Left lung (tissue), 10 donors: ENCODE measurements around the gene GLRA2. TPM values are rescaled to one million over a fixed set of nuclear protein-coding genes. Genes with fewer than 3 reads are reported as not detected.

Source experiments
- ATAC-seq: fragments of 200-7000 bp; cut with Tn5 transposase; one replicate; pipeline ENCODE4 v1.9.1; 2020; ENCODE audit warnings: moderate library complexity
- DNase-seq, 4 donors: peaks; one replicate each; pipeline ENCODE4 v3.0.0-alpha.2; 2013 to 2020
- H3K27ac ChIP-seq, 2 donors: fragments of 200-600 bp; sonication (generic) in 1 of 2; one replicate each; pipeline versions ENCODE4 v1.5.0 to v1.8.0; 2020 to 2021
- H3K27me3 ChIP-seq, 2 donors: fragments of 200-600 bp; sonication (generic) in 1 of 2; one replicate each; pipeline versions ENCODE4 v1.5.0 to v1.8.0; 2020 to 2021
- H3K36me3 ChIP-seq, 2 donors: fragments of 200-600 bp; sonication (generic) in 1 of 2; one replicate each; pipeline versions ENCODE4 v1.5.0 to v1.8.0; 2020 to 2021
- H3K4me1 ChIP-seq, 2 donors: fragments of 200-600 bp; one replicate each; pipeline ENCODE4 v1.8.0; 2021
- H3K4me3 ChIP-seq, 2 donors: fragments of 200-600 bp; sonication (generic) in 1 of 2; one replicate each; pipeline versions ENCODE4 v1.5.0 to v1.8.0; 2020 to 2021; ENCODE audit warnings: mild to moderate bottlenecking in 1 of 2
- H3K9me3 ChIP-seq, 2 donors: fragments of 200-600 bp; sonication (generic) in 1 of 2; one replicate each; pipeline versions ENCODE4 v1.5.0 to v1.8.0; 2020 to 2021
- intact Hi-C, 2 donors: fragments of 100-400 bp; cut with DNase I; formaldehyde crosslinking; loops; one replicate each; pipeline versions ENCODE4 v1.11.2 to v1.14.2; 2022
- polyA plus RNA-seq, 6 donors: library from polyadenylated mRNA; unstranded; fragments of 120-200 nt; gene quantifications; one replicate each; pipeline ENCODE4 v1.2.1, GENCODE V29; 2013; ENCODE audit not compliant: insufficient read length in 6 of 6
- total RNA-seq, 2 donors: library from RNA; stranded (reverse); fragmentation: NEBNext Ultra II Directional; extraction: Animal tissue kit (Norgen Biotek cat#: 25700); gene quantifications; one replicate each; pipeline ENCODE4 v1.2.1, GENCODE V29; 2021
- TF ChIP-seq, protein P1 (sequence below), 2 donors: fragments of 200-600 bp; sonication (generic) in 1 of 2; IDR thresholded peaks; one replicate each; pipeline versions ENCODE4 v1.5.0 to v1.8.0; 2021; ENCODE audit warnings: antibody characterized with exemption in 2 of 2
- donor health status: DM: no; HTN: yes; CAD: no.
- donor health status: DM: no; HTN: no; CAD: no.

The GLRA2 gene
- total and polyA plus RNA-seq, 8 donors, result 0.18 to 0.33 (median 0.21) TPM; not detected in 2

DNA sequence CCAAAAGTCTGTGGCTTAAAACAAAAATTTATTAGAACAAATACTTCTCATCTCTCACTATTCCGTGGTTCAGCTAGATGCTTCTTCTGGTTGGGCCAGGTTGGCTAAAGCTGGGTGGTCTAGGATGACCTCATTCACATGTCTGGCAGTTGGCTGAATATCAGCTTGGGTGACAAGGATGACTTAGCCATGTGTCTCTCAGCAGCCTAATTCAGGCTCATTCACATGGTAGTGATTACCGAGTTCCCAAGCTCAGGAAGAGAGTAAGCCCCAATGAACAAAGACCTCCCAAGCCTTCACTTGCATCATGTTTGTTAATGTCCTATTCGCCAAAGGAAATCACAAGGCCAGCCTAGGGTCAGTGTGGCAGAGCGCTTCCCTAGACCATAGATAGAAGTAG, 224.1 kb downstream of the GLRA2 start:
- Histone ChIP-seq H3K4me1 (no peaks in the 10 kb centered on the region), H3K36me3 (no peaks in the 10 kb centered on the region), H3K27ac (no peak overlapping the region), H3K4me3 (no peak overlapping the region), H3K9me3 (peaks cover 0 to 2% of the 10 kb centered on the region in 2 donors), H3K27me3 (no peaks in the 10 kb centered on the region)
- TF ChIP-seq, protein P1, sequence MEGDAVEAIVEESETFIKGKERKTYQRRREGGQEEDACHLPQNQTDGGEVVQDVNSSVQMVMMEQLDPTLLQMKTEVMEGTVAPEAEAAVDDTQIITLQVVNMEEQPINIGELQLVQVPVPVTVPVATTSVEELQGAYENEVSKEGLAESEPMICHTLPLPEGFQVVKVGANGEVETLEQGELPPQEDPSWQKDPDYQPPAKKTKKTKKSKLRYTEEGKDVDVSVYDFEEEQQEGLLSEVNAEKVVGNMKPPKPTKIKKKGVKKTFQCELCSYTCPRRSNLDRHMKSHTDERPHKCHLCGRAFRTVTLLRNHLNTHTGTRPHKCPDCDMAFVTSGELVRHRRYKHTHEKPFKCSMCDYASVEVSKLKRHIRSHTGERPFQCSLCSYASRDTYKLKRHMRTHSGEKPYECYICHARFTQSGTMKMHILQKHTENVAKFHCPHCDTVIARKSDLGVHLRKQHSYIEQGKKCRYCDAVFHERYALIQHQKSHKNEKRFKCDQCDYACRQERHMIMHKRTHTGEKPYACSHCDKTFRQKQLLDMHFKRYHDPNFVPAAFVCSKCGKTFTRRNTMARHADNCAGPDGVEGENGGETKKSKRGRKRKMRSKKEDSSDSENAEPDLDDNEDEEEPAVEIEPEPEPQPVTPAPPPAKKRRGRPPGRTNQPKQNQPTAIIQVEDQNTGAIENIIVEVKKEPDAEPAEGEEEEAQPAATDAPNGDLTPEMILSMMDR (IDR thresholded peaks at IDR 0.05), result no peak
- intact Hi-C loops, result no loop called here
- no peak for DNase-seq
- no peak for ATAC-seq

DNA sequence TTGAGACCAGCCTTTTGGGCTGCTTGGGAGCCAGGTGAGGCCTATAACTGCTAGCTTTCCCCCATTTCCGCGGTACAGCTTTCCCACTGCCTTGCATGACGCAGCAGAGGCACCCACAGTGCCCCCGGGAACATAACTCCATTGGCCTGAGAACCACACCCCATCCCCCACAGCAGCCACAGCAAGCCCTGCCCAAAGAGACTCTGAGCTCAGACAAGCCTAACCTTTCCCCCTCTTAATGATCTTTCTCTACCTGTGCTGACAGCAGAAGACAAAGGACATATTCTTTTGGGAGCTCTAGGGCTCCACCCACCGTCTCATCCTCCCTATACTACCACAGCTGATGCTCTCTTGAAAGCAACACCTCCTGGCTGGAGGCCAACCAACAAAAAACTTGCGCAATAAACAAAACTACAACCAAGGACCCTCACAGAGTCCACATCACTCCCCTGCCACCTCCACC, 228.7 kb downstream of the GLRA2 start:
- Histone ChIP-seq H3K9me3 (peaks cover 0 to 2% of the 10 kb centered on the region in 2 donors), H3K27ac (no peak overlapping the region), H3K27me3 (no peaks in the 10 kb centered on the region), H3K4me3 (no peak overlapping the region), H3K36me3 (no peaks in the 10 kb centered on the region), H3K4me1 (no peaks in the 10 kb centered on the region)
- intact Hi-C loops, result no loop called here
- ATAC-seq (no peak), DNase-seq (no peak)
- TF ChIP-seq, protein P1 (IDR thresholded peaks at IDR 0.05), result no peak

DNA sequence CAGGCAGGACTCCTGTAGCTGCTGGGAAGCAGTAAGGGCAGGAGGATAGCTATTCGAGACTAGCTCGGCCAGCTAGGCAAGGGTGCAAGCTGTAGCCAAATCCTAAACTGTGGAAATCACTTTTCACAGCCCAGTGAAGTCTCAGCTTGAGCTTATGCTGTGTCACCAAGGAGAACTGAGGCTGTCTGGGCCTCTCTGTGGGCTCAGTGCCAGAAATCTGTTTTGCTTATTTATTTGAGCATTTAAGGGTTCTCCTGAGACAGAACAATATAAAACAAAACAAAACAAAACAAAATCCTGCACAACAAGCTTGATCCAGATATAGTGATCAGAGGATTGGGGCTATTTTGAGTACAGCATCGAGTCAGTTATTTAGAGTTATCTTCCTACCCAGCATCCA, 246.1 kb downstream of the GLRA2 start:
- DNase-seq (peak in 1 of 4 donors; percentile 5), ATAC-seq (no peak)
- Histone ChIP-seq H3K4me3 (no peak overlapping the region), H3K9me3 (peaks cover 0 to 2% of the 10 kb centered on the region in 2 donors), H3K27me3 (no peaks in the 10 kb centered on the region), H3K36me3 (no peaks in the 10 kb centered on the region), H3K27ac (no peak overlapping the region), H3K4me1 (no peaks in the 10 kb centered on the region)
- intact Hi-C loops, result no loop called here
- TF ChIP-seq, protein P1 (IDR thresholded peaks at IDR 0.05), result no peak

DNA sequence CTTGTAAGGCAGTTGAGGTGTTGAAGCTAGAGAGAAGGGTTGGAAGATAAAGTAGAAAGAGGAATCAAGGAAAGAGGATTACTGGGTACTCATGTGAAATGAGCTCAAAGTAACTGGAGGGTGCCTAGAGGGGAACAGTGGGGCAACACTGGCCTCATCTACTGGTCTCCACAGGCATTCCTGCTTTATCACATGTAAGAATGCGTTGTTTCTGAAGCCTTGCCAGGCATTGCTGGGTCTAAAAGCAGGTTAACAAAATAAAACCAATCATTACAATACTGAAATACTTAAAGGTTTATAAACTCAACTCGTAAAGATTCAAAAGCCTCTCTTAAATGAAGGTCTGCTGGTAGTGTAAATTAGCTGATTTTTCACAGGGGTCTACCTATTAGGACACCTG, 247.6 kb downstream of the GLRA2 start:
- Histone ChIP-seq H3K9me3 (no peaks in the 10 kb centered on the region), H3K4me3 (no peak overlapping the region), H3K27ac (no peak overlapping the region), H3K36me3 (no peaks in the 10 kb centered on the region), H3K27me3 (no peaks in the 10 kb centered on the region), H3K4me1 (no peaks in the 10 kb centered on the region)
- no peak for DNase-seq
- no peak for ATAC-seq
- TF ChIP-seq, protein P1 (IDR thresholded peaks at IDR 0.05), result no peak
- intact Hi-C loops, result no loop called here

DNA sequence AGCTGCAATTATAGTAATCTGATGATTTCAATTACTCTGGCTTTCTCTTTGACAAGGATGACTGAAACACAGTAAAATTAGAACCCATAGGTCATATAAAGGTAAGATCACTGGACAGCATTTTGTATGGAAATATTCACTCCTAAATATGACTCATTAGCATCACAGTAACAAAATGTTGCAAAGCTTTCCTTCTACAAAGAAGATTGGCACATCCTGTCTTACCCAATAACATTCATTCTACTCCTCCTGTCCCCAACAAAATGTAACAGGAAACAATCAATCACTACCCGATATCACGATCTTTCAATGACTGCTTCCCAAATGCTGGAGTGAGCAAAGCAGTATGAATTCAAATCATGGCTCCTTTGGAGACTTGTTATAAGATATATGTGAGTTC, 248.2 kb downstream of the GLRA2 start:
- ATAC-seq (no peak), DNase-seq (no peak)
- Histone ChIP-seq H3K36me3 (no peaks in the 10 kb centered on the region), H3K4me1 (no peaks in the 10 kb centered on the region), H3K9me3 (no peaks in the 10 kb centered on the region), H3K27me3 (no peaks in the 10 kb centered on the region), H3K4me3 (no peak overlapping the region), H3K27ac (no peak overlapping the region)
- TF ChIP-seq, protein P1 (IDR thresholded peaks at IDR 0.05), result no peak
- intact Hi-C loops, result no loop called here
